Spleen (tissue), 11 donors: Measurements from ENCODE around the gene SLC8A1. TPM values are rescaled to one million over a fixed set of nuclear protein-coding genes. Genes with fewer than 3 reads are reported as not detected.

ENCODE experiments used
- DNase-seq: peaks from one replicate; pipeline ENCODE4 v3.0.0-alpha.2; 2020
- H3K27ac ChIP-seq, 8 donors: fragments of 200-600 bp; sonication (generic) in 7 of 8; 1 replicate in 4 of 8; 2 replicates in 4 of 8; pipeline versions ENCODE4 v1.5.0 to v1.8.0; 2016 to 2021; ENCODE audit warnings: inconsistent platforms in 4 of 8, mild to moderate bottlenecking in 4 of 8, moderate library complexity in 1 of 8
- H3K27me3 ChIP-seq, 7 donors: fragments of 200-600 bp; sonication (generic) in 6 of 7; replicated peaks in 1 of 7; 1 replicate in 4 of 7; 2 replicates in 3 of 7; pipeline versions ENCODE4 v1.5.0 to v1.8.0; 2016 to 2021; ENCODE audit warnings: inconsistent platforms in 3 of 7, mild to moderate bottlenecking in 1 of 7
- H3K36me3 ChIP-seq, 6 donors: fragments of 200-600 bp; sonication (generic) in 5 of 6; 1 replicate in 4 of 6; 2 replicates in 2 of 6; pipeline versions ENCODE4 v1.5.0 to v1.8.0; 2016 to 2021; ENCODE audit warnings: inconsistent platforms in 2 of 6
- H3K4me1 ChIP-seq, 6 donors: fragments of 200-600 bp; sonication (generic) in 5 of 6; 1 replicate in 3 of 6; 2 replicates in 3 of 6; pipeline versions ENCODE4 v1.5.0 to v1.8.0; 2016 to 2021; ENCODE audit warnings: inconsistent platforms in 3 of 6
- H3K4me3 ChIP-seq, 8 donors: fragments of 200-600 bp; sonication (generic) in 7 of 8; 1 replicate in 4 of 8; 2 replicates in 4 of 8; pipeline versions ENCODE4 v1.5.0 to v1.8.0; 2016 to 2021; ENCODE audit warnings: inconsistent platforms in 4 of 8, mild to moderate bottlenecking in 4 of 8, moderate library complexity in 2 of 8
- H3K9me3 ChIP-seq, 8 donors: fragments of 200-600 bp; sonication (generic) in 7 of 8; 1 replicate in 4 of 8; 2 replicates in 4 of 8; pipeline versions ENCODE4 v1.5.0 to v1.8.0; 2016 to 2021; ENCODE audit warnings: inconsistent platforms in 4 of 8
- POLR2A ChIP-seq, 3 donors: fragments of 450-650 bp; IDR thresholded peaks; one replicate each; pipeline ENCODE4 v1.5.1; 2017; ENCODE audit warnings: antibody characterized with exemption in 3 of 3, mild to moderate bottlenecking in 1 of 3
- POLR2AphosphoS5 ChIP-seq, 3 donors: sonication (generic); formaldehyde crosslinking; IDR thresholded peaks; one replicate each; pipeline ENCODE4 v1.5.1; 2017; ENCODE audit warnings: antibody characterized with exemption in 3 of 3
- WGBS, 5 donors: extraction: QIAGEN DNeasy Blood & Tissue Kit in 3 of 5; methylation state at CpG; one replicate each; pipeline versions ENCODE4 v1.1.5 to v1.1.7; 2013 to 2018; 5-methylcytosine and 5-hydroxymethylcytosine counted together
- intact Hi-C: fragments of 100-400 bp; cut with DNase I; formaldehyde crosslinking; loops from one replicate; pipeline ENCODE4 v1.15.0; 2023; ENCODE audit warnings: low total_unique reads
- polyA plus RNA-seq, 3 donors: library from polyadenylated mRNA; stranded (reverse); fragments of 200-250 nt; gene quantifications; one replicate each; pipeline ENCODE4 v1.2.1, GENCODE V29; 2013
- total RNA-seq, 7 donors: library from RNA; depleted of rRNA in 3 of 7; stranded (reverse); fragments of >200 nt in 3 of 7; fragmentation: NEBNext Ultra II Directional in 4 of 7; extraction: Animal tissue kit (Norgen Biotek cat#: 25700) in 4 of 7; gene quantifications; one replicate each; pipeline versions ENCODE4 v1.1.0 to v1.2.1, GENCODE V29; 2016 to 2021
- TF ChIP-seq, protein P1 (sequence below), 11 experiments: fragments of 200-600 bp in 7 of 11; fragments of 450-650 bp in 4 of 11; sonication (generic) in 4 of 11; IDR thresholded peaks in 8 of 11; conservative IDR thresholded peaks in 3 of 11; 1 replicate in 7 of 11; 2 replicates in 4 of 11; pipeline versions ENCODE4 v1.4.0 to v1.8.0; 2016 to 2021; ENCODE audit warnings: antibody characterized with exemption in 11 of 11, inconsistent platforms in 4 of 11, mild to moderate bottlenecking in 1 of 11
- donor health status: healthy with polysubstance abuse.
- donor health status: DM: no; HTN: no; CAD: no; lungs with moderate emphysema.
- donor health status: DM: no; HTN: no; CAD: no.
- donor health status: Bipolar disorder and iron deficiency.
- donor health status: healthy.
- donor health status: DM: no; HTN: no; CAD: no.
- donor health status: DM: yes; HTN: yes; CAD: no.

SLC8A1 gene
- total and polyA plus RNA-seq, 10 donors = 0.36 to 86.0 (median 58.3) TPM

DNA sequence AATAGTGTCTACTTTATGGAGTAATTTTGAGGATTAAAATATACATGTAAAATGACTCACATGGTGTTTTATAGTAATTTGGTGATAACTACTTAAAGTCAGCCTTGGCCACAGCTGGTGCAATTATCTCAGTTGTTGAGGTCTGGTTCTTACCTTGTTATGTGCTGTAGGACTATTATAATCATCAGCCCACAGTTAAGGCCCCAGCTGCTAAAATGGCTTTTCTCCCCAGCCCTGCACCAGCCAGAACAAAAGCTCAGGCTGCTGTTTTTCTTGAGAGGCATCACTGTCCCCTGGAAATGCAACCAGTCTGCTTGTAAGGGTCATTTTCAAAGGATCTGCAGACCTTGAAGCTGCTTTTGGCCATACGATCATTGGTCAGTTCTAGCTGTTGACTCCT, 389.5 kb downstream of the SLC8A1 start:
- Histone ChIP-seq H3K9me3 (peaks cover 0 to 22% (median 15%) of the 10 kb centered on the region in 8 donors), H3K27me3 (no peaks in the 10 kb centered on the region), H3K27ac (no peak overlapping the region), H3K36me3 (no peaks in the 10 kb centered on the region), H3K4me1 (no peaks in the 10 kb centered on the region), H3K4me3 (no peak overlapping the region)
- WGBS, 5 donors = 78 to 100% (median 90%) methylated on average over 1 of the region's 1 CpG
- intact Hi-C loops = no loop called here
- no peak for DNase-seq
- TF ChIP-seq POLR2A (IDR thresholded peaks at IDR 0.05) = no peak
- TF ChIP-seq POLR2AphosphoS5 (IDR thresholded peaks at IDR 0.05) = no peak
- TF ChIP-seq, protein P1, sequence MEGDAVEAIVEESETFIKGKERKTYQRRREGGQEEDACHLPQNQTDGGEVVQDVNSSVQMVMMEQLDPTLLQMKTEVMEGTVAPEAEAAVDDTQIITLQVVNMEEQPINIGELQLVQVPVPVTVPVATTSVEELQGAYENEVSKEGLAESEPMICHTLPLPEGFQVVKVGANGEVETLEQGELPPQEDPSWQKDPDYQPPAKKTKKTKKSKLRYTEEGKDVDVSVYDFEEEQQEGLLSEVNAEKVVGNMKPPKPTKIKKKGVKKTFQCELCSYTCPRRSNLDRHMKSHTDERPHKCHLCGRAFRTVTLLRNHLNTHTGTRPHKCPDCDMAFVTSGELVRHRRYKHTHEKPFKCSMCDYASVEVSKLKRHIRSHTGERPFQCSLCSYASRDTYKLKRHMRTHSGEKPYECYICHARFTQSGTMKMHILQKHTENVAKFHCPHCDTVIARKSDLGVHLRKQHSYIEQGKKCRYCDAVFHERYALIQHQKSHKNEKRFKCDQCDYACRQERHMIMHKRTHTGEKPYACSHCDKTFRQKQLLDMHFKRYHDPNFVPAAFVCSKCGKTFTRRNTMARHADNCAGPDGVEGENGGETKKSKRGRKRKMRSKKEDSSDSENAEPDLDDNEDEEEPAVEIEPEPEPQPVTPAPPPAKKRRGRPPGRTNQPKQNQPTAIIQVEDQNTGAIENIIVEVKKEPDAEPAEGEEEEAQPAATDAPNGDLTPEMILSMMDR (IDR thresholded peaks at IDR 0.05 in 8 of 11, conservative IDR thresholded peaks at IDR 0.05 in 3 of 11) = no peak

- H3K4me1 ChIP-seq = no peaks in the 10 kb centered on the region
- H3K9me3 ChIP-seq = no peaks in the 10 kb centered on the region
- no peak overlapping the region for H3K4me3 ChIP-seq
- DNase-seq = no peak
- TF ChIP-seq, protein P1 (IDR thresholded peaks at IDR 0.05 in 8 of 11, conservative IDR thresholded peaks at IDR 0.05 in 3 of 11) = no peak
- TF ChIP-seq POLR2AphosphoS5 (IDR thresholded peaks at IDR 0.05) = no peak
- TF ChIP-seq POLR2A (IDR thresholded peaks at IDR 0.05) = no peak
- no peak overlapping the region for H3K27ac ChIP-seq
- 48 to 89% (median 74%) methylated on average over 1 of the region's 1 CpG for WGBS, 5 donors
- H3K27me3 ChIP-seq = no peaks in the 10 kb centered on the region
- no peaks in the 10 kb centered on the region for H3K36me3 ChIP-seq
- intact Hi-C loops = no loop called here
These were observed 402.1 kb downstream of the SLC8A1 start for GRCh38 chr2:40049781-40050180.

GRCh38 chr2:40048506-40048905, 403.4 kb downstream of the SLC8A1 start:
- no peaks in the 10 kb centered on the region for H3K9me3 ChIP-seq
- no peak overlapping the region for H3K4me3 ChIP-seq
- TF ChIP-seq POLR2AphosphoS5 (IDR thresholded peaks at IDR 0.05) (no peak), POLR2A (IDR thresholded peaks at IDR 0.05) (no peak)
- TF ChIP-seq, protein P1 (IDR thresholded peaks at IDR 0.05 in 8 of 11, conservative IDR thresholded peaks at IDR 0.05 in 3 of 11) = no peak
- no peaks in the 10 kb centered on the region for H3K27me3 ChIP-seq
- H3K4me1 ChIP-seq = no peaks in the 10 kb centered on the region
- no peaks in the 10 kb centered on the region for H3K36me3 ChIP-seq
- no peak overlapping the region for H3K27ac ChIP-seq
- WGBS, 5 donors = 77 to 90% (median 83%) methylated on average over 1 of the region's 1 CpG
- intact Hi-C loops = no loop called here
- DNase-seq = no peak

DNA sequence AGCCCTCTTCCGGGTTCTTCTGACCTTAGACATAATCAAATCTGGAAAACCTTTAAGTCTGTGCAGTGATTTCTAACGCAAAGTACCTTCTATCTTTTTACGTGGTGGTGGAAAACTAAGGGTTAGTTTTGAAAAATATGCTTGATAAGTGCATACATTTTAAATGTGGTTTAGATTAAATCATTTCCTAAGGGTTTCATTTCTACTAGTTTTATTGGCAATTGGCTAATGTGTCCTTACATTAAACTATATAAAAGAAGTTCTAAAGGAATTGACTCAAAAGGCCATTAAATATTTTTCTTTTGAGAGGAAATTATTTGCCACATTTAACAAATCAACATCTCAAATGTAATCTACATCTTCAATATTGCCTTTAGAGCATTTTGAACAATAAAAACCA, 404.5 kb downstream of the SLC8A1 start:
- no peak for TF ChIP-seq POLR2A (IDR thresholded peaks at IDR 0.05)
- TF ChIP-seq, protein P1 (IDR thresholded peaks at IDR 0.05 in 8 of 11, conservative IDR thresholded peaks at IDR 0.05 in 3 of 11) = no peak
- TF ChIP-seq POLR2AphosphoS5 (IDR thresholded peaks at IDR 0.05) = no peak
- intact Hi-C loops = no loop called here
- Histone ChIP-seq H3K4me3 (no peak overlapping the region), H3K36me3 (no peaks in the 10 kb centered on the region), H3K27me3 (no peaks in the 10 kb centered on the region), H3K9me3 (no peaks in the 10 kb centered on the region), H3K4me1 (no peaks in the 10 kb centered on the region), H3K27ac (no peak overlapping the region)
- DNase-seq = no peak
- 86 to 95% (median 93%) methylated on average over 3 of the region's 3 CpGs for WGBS, 5 donors
